ENCODE measurements around the gene NUP210.

- TF ChIP-seq CTCF (IDR thresholded peaks at IDR 0.05) (no peak), POLR2A (IDR thresholded peaks at IDR 0.05) (no peak), EP300 (IDR thresholded peaks at IDR 0.05) (no peak)
Measured at GRCh38 chr3:13316603-13317002, 103.5 kb downstream of the NUP210 start.
